ENCODE results near the gene TSC2.

The TSC2 gene
- 18.8 to 61.1 (median 40.6) reads per million in 18 experiments for total RNA-seq

- peak; percentile 95 to 97 for DNase-seq
Observed at GRCh38 chr16:2047330-2048115, at the start of gene TSC2, which contains the start of gene NTHL1. TSC2 (plus strand) TSS chr16:2047985; CDS start chr16:2048616, 631 bp downstream. NTHL1 (minus strand) TSS chr16:2047834; CDS start chr16:2047823, 11 bp downstream.

DNA sequence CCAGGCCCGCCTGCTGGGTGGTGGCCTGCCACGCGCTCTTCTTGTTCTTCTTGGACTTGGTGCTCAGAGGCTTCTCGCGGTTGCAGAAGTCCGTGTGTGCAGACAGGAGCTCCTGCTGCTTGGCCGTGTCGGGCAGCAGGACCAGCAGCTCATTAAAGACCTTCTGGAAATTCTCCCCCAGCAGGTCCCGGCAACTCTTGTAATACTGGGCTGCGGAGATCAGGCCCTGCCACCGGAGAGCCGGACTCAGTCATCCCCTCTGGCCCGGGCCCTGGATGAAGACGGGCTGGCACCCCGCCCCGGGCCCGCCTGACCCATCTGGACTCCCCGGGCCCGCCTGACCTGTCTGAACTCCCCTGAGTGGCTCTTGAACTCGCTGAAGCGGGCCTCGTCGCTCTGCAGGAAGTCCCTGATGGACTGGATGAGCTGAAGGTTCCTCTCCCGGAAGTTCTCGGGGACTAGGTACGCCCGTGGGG is 49.4 kb upstream of the TSC2 start:
- no peak for DNase-seq

GRCh38 chr16:1998852-1999801 is 48.7 kb upstream of the TSC2 start:
- no peak for DNase-seq

DNA sequence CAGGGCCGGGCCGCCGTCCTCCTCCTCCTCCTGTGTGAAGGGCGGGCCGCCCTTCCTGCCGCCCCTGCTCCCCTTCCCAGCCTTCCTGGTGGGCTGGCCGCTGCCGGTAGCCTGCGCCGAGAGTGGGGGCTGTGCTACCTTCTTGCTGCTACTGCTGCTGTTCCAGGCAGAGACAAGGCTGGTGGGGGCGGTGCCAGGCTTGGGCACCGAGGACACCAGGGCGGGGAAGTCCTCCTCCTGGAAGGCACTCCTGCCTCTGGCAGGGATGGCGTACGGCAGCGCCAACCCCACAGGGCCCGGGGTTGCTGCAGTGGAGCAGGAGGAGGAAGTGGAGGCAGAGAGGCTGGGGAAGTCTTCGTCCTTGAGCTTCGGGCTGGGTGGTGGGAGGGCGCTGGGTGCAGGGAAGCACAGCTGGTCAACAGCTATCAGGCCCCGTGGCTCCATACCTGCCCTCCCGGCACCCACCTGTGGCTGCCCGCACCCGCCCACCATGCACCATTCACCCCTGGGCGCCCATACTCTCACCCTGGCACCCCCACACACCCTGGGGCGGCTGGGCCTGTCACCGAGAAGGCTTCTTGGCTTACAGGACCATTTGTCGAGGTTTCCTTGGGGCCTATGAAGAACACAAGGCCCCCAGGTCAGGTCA is 47.8 kb upstream of the TSC2 start:
- DNase-seq: no peak

- no peak for DNase-seq
Observed at GRCh38 chr16:2001035-2001434, 46.8 kb upstream of the TSC2 start.

DNA sequence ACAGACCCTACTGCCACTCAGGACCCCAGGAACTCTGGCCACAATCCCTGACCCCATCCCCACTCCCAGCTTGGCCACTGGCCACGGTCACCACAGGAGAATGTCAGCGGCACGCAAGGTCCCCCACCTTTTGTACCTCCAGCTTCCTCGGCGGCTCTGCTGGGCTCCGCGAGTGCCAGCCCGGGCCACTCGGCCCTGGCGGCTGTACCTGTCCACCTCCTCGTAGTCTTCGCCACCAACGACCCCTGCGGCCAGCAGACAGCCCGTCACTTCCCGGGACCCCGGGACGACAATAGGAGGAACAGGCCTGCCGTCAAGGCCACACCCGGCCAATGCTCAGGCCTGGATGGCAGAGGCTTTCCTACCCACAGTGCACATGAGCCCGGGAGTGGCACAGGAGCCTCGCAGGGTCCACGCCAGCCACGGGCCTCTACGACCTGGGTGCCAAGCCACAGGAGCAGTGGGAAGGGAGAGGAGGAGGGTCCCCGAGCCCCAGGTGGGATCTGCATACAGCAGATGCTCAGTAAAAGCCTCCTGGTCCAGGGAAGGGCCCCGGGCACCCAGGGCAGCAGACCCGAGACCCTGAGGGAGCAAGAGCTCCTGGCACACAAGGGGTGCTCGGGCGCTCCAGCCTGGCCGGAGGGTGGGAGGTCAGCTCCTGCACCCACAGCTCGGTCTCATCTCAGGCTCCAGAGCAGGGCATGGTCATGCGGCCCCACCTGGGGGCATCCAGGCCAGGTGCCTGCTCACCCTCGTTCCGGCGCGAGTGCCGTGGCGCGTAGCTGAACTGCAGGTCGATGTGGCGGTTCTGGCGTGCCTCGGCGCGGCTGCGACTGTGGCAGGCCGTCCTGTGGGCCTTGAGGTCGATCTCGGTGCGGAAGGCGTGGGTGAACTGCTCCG is 46.1 kb upstream of the TSC2 start:
- DNase-seq: no peak

- no peak for DNase-seq
Observed at GRCh38 chr16:2002406-2003230, 45.2 kb upstream of the TSC2 start.

DNA sequence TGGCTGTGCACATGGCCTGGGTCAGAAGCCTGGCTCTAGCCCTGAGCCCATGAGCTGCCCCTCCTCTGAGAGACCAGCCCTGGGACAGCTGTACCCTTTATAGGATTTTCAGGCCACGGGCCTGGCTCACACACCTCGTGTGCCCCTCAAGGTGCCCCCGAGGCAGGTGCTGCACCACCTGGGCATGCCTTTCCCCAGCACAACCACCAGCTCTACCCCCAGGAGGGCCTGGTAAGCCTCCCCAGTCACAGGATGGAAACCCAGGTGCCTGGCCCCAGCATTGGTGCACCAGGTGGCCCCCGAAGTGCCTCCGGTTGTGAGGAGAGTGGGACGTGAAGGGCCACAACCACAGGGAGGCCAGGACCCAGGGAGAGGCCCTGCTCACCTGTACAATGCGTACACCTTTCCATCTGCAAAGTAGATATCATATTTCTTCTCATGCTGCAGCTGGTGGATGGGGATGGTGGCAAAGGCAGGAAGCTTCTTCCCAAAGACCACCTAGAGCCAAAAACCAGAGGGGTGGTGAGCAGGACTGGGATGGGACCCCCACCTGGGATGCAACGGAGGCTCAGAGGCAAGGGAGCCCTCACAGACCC is 44.5 kb upstream of the TSC2 start:
- DNase-seq: no peak

- DNase-seq: peak; percentile 90 to 92
Observed at GRCh38 chr16:2003827-2004641, 43.8 kb upstream of the TSC2 start.

GRCh38 chr16:2004795-2005517 is 42.8 kb upstream of the TSC2 start:
- DNase-seq: peak; percentile 60 to 67

GRCh38 chr16:2005646-2006045 is 42.1 kb upstream of the TSC2 start:
- DNase-seq: peak; percentile 62 to 73

DNA sequence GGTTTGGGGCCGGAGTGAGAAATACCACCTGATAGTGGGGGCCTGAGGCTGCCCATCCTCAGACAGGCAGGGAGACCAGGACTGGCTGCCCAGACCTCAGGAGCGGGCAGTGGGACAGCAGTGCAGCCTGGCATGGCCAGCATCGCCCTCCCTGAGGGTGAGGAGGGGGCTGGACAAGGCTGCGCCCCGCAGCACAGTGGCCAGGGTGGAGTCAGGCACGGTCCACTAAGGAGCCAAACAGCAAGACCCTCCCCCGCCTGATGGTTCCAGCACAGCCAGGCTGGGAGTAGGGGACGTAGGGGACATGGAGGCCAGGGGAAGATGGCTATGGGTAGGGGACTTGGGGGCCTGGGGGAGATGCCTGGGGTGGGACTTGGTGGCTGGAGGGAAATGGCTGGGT is 41.5 kb upstream of the TSC2 start:
- DNase-seq: no peak

GRCh38 chr16:2007081-2007836 is 40.5 kb upstream of the TSC2 start:
- DNase-seq: no peak

DNA sequence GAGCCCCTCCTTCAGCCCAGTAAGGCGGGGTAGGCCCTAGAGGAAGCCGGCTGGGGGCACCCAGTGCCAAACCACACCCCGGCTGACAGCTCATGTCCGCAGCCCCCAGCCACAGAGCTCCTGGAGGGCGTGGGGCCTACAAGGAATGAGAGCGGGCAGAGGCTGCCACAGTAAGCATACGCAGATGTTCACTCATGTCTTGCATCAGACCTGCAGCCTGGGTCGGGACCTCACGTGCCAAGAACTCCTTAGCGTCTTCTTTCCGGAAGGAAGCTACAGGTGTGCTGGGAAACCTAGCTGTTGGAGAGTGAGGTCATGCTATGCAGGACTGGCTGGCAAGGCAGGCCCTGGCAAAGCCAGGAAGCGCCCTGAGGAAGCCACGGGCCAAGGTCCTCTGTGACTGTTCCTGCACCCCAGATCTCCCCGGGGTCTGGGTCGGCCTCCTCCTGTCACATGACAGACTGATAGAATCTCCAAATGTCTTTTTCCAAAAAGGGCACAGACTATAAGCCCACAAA is 39.7 kb upstream of the TSC2 start:
- DNase-seq: no peak

DNA sequence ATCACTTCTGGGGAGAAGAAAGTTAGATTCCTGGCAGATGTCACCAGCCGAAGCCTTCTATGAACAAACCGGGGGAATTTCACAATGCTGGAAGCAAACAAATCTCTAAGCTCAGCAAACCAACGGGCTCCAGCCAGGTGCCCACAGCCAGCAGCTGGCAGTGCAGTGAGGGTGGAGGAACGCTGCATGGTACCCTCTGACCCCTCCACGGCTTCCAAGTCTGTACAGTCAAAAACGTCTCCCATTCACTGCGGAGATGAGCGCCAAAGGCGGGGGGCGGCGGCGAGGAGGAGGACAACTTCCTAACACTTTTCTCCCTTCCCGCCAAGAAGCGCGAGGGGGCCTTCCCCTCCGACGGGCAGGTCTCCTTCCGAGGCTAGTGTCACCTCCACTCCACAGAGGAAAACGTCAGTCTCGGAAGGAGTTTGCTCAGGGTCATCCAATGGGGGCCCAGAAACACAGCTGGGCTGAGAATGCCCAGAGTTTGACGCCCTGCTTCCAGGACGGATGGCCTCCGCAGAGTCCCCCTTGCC is 39.1 kb upstream of the TSC2 start:
- DNase-seq: no peak

GRCh38 chr16:2009164-2009711 is 38.5 kb upstream of the TSC2 start:
- DNase-seq: no peak
